Activated naive CD8-positive, alpha-beta T cell treated with anti-CD3 and anti-CD28 coated beads, Interleukin-2, amount 10 ng/mL, durations not matched to agents 7 days and 5 days (primary cell): ENCODE results near the gene CCDC171. TPM values are rescaled to one million over a fixed set of nuclear protein-coding genes. Genes with fewer than 3 reads are reported as not detected.
"Not testable (repeated sequence)": the region's sequence is repeated elsewhere in the genome, so short reads cannot be mapped to it uniquely, and the experiment has no call there.

Source experiments
- ATAC-seq: fragments of 150-1000 bp; cut with Tn5 transposase; one replicate; pipeline ENCODE4 v1.10.0; 2021; ENCODE audit warnings: low read depth, moderate library complexity
- POLR2A ChIA-PET: fragments of 350-600 bp; sonication (Branson Sonifier 250); formaldehyde crosslinking; loops from one replicate; lab custom pipeline; 2021; ENCODE audit warnings: antibody characterized with exemption; lab: Charles Lee
- DNase-seq: peaks from one replicate; pipeline ENCODE4 v3.0.0; 2021
- H3K27ac Mint-ChIP-seq: one replicate; pipeline ENCODE4 v1.8.0; 2022; ENCODE audit warnings: mild to moderate bottlenecking, mixed read lengths
- H3K27me3 Mint-ChIP-seq: one replicate; pipeline ENCODE4 v1.8.0; 2022; ENCODE audit warnings: mild to moderate bottlenecking, moderate library complexity, mixed read lengths
- H3K36me3 Mint-ChIP-seq: one replicate; pipeline ENCODE4 v1.8.0; 2021; ENCODE audit warnings: mild to moderate bottlenecking, mixed read lengths
- H3K4me1 Mint-ChIP-seq: one replicate; pipeline ENCODE4 v1.8.0; 2021; ENCODE audit warnings: mixed read lengths
- H3K4me3 Mint-ChIP-seq: one replicate; pipeline ENCODE4 v1.8.0; 2022; ENCODE audit warnings: mild to moderate bottlenecking, moderate library complexity, mixed read lengths
- H3K9me3 Mint-ChIP-seq: one replicate; pipeline ENCODE4 v1.8.0; 2021; ENCODE audit warnings: mixed read lengths
- total RNA-seq, 2 experiments: library from RNA; stranded (reverse); gene quantifications; one replicate each; pipeline ENCODE4 v1.2.3, GENCODE V29; 2021

CCDC171 gene
- total RNA-seq, 2 experiments from 2014 or later, result 1.7 to 2.7 TPM

- no peak for ATAC-seq
- Mint-ChIP-seq H3K9me3 (peaks cover 4% of the 10 kb centered on the region), H3K36me3 (no peaks in the 10 kb centered on the region), H3K4me3 (no peak overlapping the region), H3K27ac (no peak overlapping the region), H3K4me1 (no peaks in the 10 kb centered on the region), H3K27me3 (no peaks in the 10 kb centered on the region)
- POLR2A ChIA-PET, result no interaction called here
- no peak for DNase-seq
Observed at GRCh38 chr9:15670246-15670645, 117.4 kb downstream of the CCDC171 start.

- ATAC-seq, result no peak
- Mint-ChIP-seq H3K36me3 (no peaks in the 10 kb centered on the region), H3K27ac (no peak overlapping the region), H3K9me3 (peaks cover 4% of the 10 kb centered on the region), H3K4me1 (no peaks in the 10 kb centered on the region), H3K4me3 (no peak overlapping the region), H3K27me3 (no peaks in the 10 kb centered on the region)
- DNase-seq, result no peak
- POLR2A ChIA-PET, result no interaction called here
Observed at GRCh38 chr9:15670894-15671293, 118.1 kb downstream of the CCDC171 start.

DNA sequence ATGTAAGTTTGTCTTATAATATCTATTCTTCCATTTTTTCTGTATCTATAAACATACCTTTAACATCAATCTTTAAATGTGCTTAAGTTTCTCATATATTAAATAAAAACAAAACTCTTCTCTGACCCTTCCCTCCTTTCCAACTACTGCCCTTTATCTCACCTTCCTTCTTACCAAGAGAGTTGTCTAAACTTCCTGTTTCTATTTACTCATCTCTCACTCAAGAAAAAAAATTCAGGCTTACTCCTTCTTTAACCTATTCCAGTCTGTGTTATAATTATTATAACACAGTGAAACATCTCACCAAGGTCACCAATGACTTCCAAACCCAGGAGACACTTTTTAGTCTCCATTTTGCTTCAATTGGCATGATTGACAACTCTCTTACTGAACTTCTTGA, 140.9 kb downstream of the CCDC171 start:
- ATAC-seq (no peak), DNase-seq (no peak)
- no peaks in the 10 kb centered on the region for H3K27me3 Mint-ChIP-seq
- H3K4me3 Mint-ChIP-seq, result no peak overlapping the region
- no peak overlapping the region for H3K27ac Mint-ChIP-seq
- H3K9me3 Mint-ChIP-seq, result peaks cover 1% of the 10 kb centered on the region
- POLR2A ChIA-PET, result no interaction called here
- no peaks in the 10 kb centered on the region for H3K36me3 Mint-ChIP-seq
- no peaks in the 10 kb centered on the region for H3K4me1 Mint-ChIP-seq

GRCh38 chr9:15696979-15697378, 144.1 kb downstream of the CCDC171 start:
- no peak overlapping the region for H3K27ac Mint-ChIP-seq
- no peak overlapping the region for H3K4me3 Mint-ChIP-seq
- POLR2A ChIA-PET, result no interaction called here
- no peaks in the 10 kb centered on the region for H3K4me1 Mint-ChIP-seq
- peaks cover 2% of the 10 kb centered on the region for H3K9me3 Mint-ChIP-seq
- no peaks in the 10 kb centered on the region for H3K36me3 Mint-ChIP-seq
- ATAC-seq (no peak), DNase-seq (no peak)
- no peaks in the 10 kb centered on the region for H3K27me3 Mint-ChIP-seq

GRCh38 chr9:15697446-15697851, 144.6 kb downstream of the CCDC171 start:
- no peak for DNase-seq
- H3K27ac Mint-ChIP-seq, result no peak overlapping the region
- no peak overlapping the region for H3K4me3 Mint-ChIP-seq
- no peaks in the 10 kb centered on the region for H3K27me3 Mint-ChIP-seq
- no peaks in the 10 kb centered on the region for H3K36me3 Mint-ChIP-seq
- H3K9me3 Mint-ChIP-seq, result peaks cover 2% of the 10 kb centered on the region
- ATAC-seq, result no peak
- POLR2A ChIA-PET, result no interaction called here
- H3K4me1 Mint-ChIP-seq, result no peaks in the 10 kb centered on the region

- H3K27ac Mint-ChIP-seq, H3K4me1 Mint-ChIP-seq, H3K9me3 Mint-ChIP-seq, H3K36me3 Mint-ChIP-seq, H3K27me3 Mint-ChIP-seq, H3K4me3 Mint-ChIP-seq, ATAC-seq, DNase-seq, POLR2A ChIA-PET: not testable (repeated sequence)
Observed at GRCh38 chr9:15699876-15700559, 147.2 kb downstream of the CCDC171 start.

GRCh38 chr9:15707000-15707399, 154.2 kb downstream of the CCDC171 start:
- H3K27ac Mint-ChIP-seq, result no peak overlapping the region
- H3K9me3 Mint-ChIP-seq, result peaks cover 1% of the 10 kb centered on the region
- no peaks in the 10 kb centered on the region for H3K27me3 Mint-ChIP-seq
- ATAC-seq (no peak), DNase-seq (no peak)
- no peak overlapping the region for H3K4me3 Mint-ChIP-seq
- no peaks in the 10 kb centered on the region for H3K4me1 Mint-ChIP-seq
- POLR2A ChIA-PET, result no interaction called here
- H3K36me3 Mint-ChIP-seq, result peaks cover 2% of the 10 kb centered on the region

GRCh38 chr9:15711531-15711930, 158.7 kb downstream of the CCDC171 start:
- no peaks in the 10 kb centered on the region for H3K36me3 Mint-ChIP-seq
- POLR2A ChIA-PET, result no interaction called here
- no peak overlapping the region for H3K4me3 Mint-ChIP-seq
- no peaks in the 10 kb centered on the region for H3K4me1 Mint-ChIP-seq
- ATAC-seq (no peak), DNase-seq (no peak)
- H3K27me3 Mint-ChIP-seq, result no peaks in the 10 kb centered on the region
- no peak overlapping the region for H3K27ac Mint-ChIP-seq
- H3K9me3 Mint-ChIP-seq, result peaks cover 1% of the 10 kb centered on the region

DNA sequence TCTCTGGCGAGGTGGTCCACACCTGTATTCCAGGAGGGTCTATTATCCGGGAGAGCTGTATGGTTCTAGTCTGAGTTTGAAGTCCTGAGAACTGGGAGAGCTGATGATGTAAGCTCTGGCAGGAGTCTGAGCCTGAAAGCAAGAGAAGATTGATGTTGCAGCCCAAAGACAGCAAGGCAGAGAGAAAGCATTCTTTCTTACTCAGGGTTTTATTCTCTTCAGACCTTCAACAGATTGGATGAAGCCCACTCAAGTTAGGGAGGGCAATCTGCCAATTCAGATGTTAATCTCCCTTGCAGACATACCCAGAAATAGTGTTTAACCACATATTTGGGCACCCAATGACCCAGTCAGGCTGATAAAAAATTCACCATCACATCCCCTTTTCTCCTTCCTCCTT, 159.1 kb downstream of the CCDC171 start:
- Mint-ChIP-seq H3K9me3 (peaks cover 1% of the 10 kb centered on the region), H3K36me3 (no peaks in the 10 kb centered on the region), H3K27ac (no peak overlapping the region)

DNA sequence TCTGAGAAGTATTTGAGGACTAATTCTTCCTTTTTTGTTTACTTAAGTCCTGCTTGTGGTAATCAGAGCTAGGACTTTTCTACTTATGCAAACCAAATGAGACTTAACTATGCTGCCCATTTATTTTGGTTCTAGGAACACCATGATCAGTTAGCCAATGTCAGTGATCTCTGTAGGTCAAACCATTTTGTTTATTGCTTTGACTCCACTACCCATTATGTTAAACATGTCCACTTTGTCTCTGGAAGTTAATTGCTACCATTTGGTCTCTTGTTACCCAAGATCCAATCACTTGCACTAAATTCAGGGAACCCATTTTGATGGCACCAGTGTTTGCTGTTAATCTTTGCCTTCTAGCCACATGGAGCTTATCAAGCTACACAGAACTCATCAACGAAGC, 161.9 kb downstream of the CCDC171 start:
- Mint-ChIP-seq H3K27me3 (no peaks in the 10 kb centered on the region), H3K4me1 (no peaks in the 10 kb centered on the region), H3K36me3 (no peaks in the 10 kb centered on the region), H3K27ac (no peak overlapping the region), H3K9me3 (no peaks in the 10 kb centered on the region), H3K4me3 (no peak overlapping the region)
- DNase-seq (no peak), ATAC-seq (no peak)
- POLR2A ChIA-PET, result no interaction called here

More for the DNA sequence above, 159.1 kb downstream of the CCDC171 start:
- H3K4me1 Mint-ChIP-seq, result no peaks in the 10 kb centered on the region
- POLR2A ChIA-PET, result no interaction called here
- DNase-seq (no peak), ATAC-seq (no peak)
- no peak overlapping the region for H3K4me3 Mint-ChIP-seq
- H3K27me3 Mint-ChIP-seq, result no peaks in the 10 kb centered on the region

GRCh38 chr9:15717290-15717967, 164.6 kb downstream of the CCDC171 start:
- Mint-ChIP-seq H3K9me3 (no peaks in the 10 kb centered on the region), H3K27me3 (no peaks in the 10 kb centered on the region), H3K36me3 (no peaks in the 10 kb centered on the region), H3K4me3 (no peak overlapping the region), H3K27ac (no peak overlapping the region), H3K4me1 (no peaks in the 10 kb centered on the region)
- no peak for DNase-seq
- no peak for ATAC-seq
- POLR2A ChIA-PET, result no interaction called here

DNA sequence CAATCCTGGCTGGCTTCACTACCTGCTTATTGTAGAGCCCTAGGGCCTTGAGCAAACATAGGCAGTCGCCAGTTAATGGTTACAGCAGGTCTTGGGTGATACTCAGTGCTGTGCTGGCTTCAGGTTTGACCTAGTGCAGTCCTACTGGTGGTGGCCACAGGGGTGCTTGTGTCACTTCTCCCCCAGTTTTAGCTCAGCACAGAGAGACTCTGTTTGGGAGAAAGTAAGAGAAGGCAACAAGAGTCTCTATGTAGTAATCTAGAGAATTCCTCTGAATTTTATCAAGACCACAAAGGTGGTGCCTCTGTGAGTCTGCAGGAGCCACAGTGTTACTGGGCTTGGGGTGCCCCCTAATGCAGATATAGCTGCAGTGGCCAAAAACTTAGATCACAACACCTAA, 165.6 kb downstream of the CCDC171 start:
- no peak for DNase-seq
- ATAC-seq, result no peak
- no peaks in the 10 kb centered on the region for H3K4me1 Mint-ChIP-seq
- no peaks in the 10 kb centered on the region for H3K36me3 Mint-ChIP-seq
- H3K9me3 Mint-ChIP-seq, result no peaks in the 10 kb centered on the region
- no peak overlapping the region for H3K4me3 Mint-ChIP-seq
- H3K27me3 Mint-ChIP-seq, result no peaks in the 10 kb centered on the region
- POLR2A ChIA-PET, result no interaction called here
- no peak overlapping the region for H3K27ac Mint-ChIP-seq

DNA sequence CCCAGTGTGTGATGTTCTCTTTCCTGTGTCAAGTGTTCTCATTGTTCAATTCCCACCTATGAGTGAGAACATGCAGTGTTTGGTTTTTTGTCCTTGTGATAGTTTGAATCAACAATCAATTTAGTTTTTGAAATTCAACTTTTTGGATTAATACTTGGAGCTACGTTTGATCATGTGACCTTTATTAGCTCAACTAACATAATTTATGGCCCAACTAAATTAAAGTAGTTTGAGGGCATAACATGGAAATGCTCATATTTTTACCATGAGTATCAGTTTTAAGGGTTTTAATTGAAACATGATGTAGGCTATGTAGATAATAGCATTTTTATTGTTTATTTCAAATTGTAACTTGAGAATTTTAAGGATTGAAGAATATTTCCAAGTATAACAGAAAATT, 168.0 kb downstream of the CCDC171 start:
- Mint-ChIP-seq H3K4me1 (no peaks in the 10 kb centered on the region), H3K27me3 (no peaks in the 10 kb centered on the region), H3K4me3 (no peak overlapping the region), H3K36me3 (no peaks in the 10 kb centered on the region), H3K27ac (no peak overlapping the region), H3K9me3 (no peaks in the 10 kb centered on the region)
- no peak for ATAC-seq
- no peak for DNase-seq
- POLR2A ChIA-PET, result no interaction called here

DNA sequence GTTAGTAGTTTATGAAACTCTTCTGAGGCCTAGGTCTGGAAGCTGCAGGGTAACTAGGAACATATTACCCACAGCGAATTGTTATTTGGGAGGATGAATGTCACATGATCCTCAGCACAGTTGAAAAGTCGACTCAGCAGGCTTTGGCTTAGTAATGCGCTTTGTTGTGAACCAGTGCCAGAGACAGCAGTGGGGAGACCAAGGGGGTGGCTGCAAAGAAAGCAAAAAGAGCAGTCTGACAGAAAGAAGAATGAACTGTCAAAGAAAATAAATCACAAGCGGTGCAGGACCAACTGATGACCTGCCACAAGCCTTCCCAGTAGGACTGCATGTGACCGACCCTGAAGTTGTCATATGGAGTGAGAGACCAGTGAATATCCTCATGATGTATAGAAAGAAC, 170.0 kb downstream of the CCDC171 start:
- Mint-ChIP-seq H3K27me3 (no peaks in the 10 kb centered on the region), H3K4me3 (no peak overlapping the region), H3K36me3 (no peaks in the 10 kb centered on the region), H3K27ac (no peak overlapping the region), H3K9me3 (no peaks in the 10 kb centered on the region), H3K4me1 (no peaks in the 10 kb centered on the region)
- no peak for ATAC-seq
- POLR2A ChIA-PET, result no interaction called here
- DNase-seq, result no peak
